ENCODE results near the gene MOGAT3.
A peak's percentile ranks its signal among the peaks of the same experiment; 100 is the strongest.

MOGAT3 gene

DNA sequence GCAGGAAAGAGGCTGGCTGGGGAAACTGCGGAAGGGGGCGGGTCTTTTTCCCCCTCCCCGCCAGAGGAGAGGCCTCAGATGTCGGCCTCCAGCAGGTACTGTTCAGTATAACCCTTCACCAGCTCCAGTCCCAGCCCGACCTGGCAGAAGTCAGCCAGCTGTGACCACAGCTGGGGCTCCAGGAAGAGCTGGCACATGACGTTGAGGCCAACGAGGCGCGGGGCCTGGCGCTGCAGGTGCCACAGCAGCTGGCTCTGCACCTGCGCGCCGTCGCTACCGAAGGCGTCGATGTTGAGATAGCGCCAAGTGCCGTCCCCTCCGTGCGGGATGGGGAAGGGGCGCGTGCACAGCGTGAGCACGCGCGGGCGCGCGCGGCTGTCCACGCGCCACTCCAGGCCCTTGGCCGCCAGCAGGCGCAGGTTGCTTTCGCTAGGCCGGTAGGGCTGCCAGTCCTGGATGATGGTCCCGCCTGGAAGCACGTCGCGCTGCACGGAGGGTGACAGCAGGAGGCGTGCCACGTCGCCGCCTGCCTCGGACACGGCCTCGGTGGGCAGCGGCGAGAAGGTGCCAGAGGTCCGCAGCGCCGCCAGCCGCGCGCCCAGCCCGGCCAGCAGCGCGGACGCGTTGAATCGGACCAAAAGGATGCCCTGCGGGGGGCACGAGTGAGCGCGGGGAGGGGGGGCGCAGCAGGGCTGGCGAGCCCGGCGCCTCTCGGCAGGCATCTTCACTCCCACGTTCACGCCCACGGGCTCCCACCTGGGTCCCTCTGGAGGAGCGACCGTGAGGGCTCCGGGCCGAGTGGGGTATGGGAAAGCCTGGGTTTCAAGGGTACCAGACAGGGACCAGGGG is 28.6 kb downstream of the MOGAT3 start:
- no peak for DNase-seq (ENCODE audit: low spot score)

DNA sequence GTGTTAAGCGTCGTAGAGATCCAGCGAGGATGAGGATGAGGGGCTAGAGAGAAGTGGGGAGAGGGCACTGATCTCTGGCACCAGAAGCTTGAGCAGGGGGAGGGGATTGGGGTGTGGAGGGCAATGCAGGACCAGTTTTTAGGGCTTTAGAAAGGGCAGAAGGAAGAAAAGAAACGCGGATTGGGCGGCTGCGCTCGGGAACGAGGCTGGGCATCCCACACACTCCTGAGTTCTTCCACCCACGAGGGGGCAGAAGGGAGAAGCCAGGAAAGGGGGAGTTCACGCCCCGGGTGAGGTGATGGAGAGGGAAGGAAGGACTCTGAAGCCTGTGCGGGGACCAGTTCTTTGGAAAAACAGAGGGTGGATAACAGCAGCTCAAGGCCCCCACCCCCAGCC is 29.4 kb downstream of the MOGAT3 start:
- DNase-seq (ENCODE audit: low spot score), result no peak

DNA sequence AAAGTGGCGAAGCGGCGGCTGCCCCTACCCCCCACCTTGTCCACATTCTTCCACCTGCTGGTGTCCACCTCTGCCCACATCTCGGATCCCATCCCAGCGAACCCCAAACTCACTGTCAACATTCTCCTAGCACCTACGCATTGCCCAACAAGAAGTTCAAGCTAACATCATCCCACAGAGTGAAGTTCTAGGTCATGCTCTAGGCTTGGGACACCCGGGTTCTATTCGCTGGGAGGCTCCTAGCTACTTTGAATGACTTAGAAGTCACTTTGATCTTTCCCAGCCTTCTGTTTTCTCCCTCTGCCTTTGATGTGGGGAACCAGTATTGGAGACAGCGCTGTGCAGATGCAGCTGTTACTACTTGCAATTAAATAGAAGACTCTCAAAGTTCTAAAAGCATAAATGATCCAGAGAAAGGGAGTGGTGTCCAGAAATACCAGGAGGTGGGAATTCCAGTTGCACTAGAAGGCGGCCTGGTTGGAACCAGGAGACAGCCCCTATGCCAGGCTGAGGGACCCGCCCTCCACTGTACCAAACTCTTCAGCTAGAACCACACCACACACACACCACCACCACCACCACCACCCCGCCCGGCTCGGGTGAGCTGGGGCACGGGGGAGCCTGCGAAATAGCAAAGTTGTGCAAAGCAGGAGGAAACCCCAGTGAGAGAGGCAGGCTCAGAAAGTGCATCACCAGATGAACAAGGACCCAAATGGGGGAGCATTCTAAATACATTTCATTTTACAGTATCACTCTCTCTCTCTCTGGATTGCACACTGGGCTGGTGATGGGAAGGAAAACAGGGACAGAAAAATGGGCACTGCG is 30.0 kb downstream of the MOGAT3 start:
- no peak for DNase-seq (ENCODE audit: low spot score)

DNA sequence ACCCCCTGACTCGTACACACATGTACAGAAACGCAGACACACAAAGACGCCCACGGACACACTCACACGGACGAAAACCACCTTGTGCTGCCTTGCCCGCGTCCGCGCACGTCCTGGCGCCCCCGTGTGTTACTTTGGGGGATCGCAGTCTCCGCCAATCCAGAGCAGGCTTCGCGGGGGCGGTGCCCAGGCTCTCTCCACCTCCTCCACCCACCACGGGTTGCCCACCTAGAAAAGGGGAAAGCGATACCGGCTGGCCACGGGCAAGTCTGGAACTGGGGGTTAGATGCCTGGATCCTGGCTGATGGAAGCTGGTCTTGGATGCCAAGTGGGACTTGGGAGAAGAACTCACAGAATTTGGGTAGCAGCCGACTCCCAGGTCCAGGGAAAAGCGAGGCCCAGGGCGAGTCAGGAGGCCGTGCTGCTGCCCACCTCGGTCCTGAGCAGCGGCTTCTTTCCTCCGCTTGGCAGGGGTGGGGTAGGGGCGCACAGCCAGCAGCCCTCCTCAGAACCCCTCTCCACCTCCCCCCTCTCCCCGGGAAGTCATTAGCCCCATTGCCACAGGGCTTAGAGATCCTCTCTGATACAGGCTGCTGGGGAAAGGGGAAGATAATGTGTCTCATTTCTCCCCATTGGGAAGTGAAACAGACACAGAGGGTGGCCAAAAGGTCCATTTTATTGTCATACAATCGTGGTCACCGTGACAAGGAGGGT is 30.8 kb downstream of the MOGAT3 start:
- DNase-seq (ENCODE audit: low spot score), result peak; percentile 81

DNA sequence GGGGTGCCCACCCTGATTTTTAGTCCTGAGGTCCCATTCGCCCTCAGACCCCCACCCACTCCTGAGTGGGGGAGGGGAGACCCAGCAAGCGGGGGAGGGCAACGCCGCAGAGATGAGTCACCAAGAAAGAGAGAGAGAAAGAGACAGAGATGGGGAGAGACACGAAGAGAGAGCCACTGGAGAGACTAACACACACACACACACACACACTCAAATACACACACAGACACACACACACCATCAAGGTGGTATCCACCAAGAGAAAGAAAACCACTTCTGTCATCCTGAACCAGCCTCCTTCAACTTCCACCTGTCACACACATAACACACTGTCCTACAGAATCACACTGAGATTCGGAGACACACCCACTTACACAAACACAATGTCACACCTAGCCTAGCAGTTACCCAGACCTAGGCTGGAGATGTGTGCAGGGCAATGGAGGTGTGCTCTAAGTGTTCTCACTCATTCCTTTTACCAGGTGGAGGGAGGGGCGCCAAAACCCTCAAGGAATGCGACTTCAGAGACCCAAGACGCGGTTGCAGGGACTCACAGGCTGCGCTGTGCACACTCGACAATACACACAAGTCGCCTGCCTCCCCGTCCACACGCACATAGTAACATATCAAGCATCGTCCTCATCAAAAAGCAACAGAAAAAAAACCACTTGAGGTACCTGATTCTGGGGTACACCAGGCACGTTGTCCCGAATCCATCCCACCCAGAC is 31.6 kb downstream of the MOGAT3 start:
- DNase-seq (ENCODE audit: low spot score), result no peak

DNA sequence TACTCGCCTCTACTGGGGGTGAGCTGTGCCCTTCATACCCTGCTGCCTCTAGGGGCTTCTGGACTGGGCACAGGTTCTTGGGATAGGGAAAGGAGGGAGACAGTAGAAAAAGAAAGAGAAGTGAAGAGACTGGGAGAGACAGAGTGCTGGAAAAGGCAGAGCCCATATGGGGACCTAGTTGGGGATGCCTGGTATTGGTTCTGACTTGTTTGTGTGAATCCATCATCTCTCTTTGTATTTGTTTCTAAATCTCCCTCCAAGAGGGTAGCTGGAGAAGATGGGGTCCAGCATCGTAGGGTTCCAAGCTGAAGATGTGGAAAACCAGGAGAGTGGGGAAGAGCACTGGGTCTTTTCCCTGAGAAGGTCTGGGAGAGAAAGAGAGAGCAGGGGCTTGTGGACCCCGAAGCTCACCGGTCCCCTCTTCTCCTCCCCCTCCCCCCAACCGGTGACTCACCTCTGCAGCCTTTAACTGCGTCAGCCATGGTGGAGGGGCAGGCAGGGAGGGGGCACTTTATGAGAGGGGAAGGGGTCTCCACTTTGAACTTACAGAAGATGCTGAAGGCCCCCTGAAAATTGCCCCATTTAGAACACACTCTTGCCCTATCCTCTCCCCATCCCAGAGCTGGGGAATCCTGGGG is 32.3 kb downstream of the MOGAT3 start:
- DNase-seq (ENCODE audit: low spot score), result no peak

DNA sequence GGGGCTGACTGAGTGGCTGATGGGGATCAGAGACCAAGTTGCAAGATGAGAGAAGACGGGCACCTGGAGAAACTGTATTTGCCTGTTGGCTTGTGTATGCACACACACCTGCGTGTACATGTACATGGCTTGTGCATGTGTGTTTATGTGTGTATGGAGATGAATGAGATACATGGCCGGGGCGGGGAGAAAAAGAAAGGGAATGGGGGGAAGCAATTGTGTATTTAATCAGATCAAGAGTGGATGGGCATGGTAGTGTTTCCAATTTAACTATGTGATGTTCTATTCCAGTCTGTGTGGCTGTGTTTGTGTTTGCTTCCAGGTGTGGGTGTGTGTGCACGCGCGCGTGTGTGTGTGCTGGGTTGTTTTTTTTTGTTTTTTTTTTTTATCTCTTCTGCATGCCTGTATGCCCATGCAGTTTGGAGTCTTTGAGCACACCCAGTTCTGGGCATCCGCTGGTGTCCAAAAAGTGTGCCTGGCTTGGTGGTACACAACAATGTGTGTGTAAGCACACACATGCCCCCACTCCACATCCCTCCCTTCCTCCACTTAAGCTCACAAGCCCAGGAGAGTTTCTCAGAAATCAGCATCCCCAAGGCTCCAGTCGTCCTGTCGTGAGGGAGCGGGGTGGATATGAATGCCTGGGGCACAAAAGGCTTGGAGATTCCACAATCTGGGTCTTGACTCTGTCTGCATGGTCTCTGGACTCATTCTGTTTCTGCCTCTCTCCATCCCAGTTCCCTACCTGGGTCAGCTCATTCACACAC is 33.0 kb downstream of the MOGAT3 start:
- DNase-seq (ENCODE audit: low spot score), result no peak

DNA sequence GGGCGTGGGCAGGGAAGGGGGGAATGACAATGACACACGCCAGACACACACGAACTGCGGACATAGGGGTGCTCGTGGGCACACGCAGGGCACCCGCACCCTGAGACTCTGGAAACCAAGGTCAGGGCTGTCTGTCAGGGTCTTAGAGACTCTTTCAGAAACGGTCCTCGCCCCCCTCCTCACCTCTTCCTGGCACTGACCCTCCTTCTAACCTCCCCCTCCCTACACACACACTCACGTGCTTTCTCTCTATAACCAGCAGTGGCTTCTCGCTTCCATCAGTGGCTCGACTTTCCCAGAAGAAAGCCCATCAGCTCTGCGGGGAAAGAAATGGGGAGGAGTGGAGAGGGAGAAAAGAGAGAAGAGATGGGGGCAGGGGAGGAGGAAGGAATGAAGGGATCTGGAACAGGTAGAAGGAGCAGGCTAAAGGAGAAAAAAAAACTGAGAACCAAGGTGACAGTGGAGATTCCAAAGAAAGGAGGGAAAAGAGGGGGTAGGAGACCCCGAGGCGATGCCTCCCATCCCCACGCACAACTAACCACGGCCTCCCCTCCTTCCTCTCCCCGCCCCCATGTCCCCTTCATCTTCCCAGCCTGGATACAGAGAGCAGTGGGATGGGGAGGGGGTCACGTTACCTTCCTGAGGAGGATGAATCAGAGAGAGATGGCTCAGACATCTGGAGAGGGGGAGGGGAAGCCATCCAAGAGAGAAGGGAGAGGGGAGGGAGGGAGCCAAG is 33.8 kb downstream of the MOGAT3 start:
- no peak for DNase-seq (ENCODE audit: low spot score)

DNA sequence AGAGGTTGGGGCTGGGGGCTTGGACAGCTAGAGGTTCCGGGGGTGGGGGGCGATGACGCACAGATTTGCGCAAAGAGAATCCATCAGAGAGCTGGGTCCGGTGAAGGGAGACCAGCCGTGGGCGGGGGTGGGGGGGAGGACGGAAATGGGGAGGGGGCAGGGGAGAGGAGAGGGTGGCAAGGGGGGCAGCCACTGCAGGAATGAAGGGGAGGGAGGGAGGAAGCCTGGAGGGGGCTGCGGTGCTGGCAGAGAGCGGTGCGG is 34.3 kb downstream of the MOGAT3 start:
- DNase-seq (ENCODE audit: low spot score), result no peak

DNA sequence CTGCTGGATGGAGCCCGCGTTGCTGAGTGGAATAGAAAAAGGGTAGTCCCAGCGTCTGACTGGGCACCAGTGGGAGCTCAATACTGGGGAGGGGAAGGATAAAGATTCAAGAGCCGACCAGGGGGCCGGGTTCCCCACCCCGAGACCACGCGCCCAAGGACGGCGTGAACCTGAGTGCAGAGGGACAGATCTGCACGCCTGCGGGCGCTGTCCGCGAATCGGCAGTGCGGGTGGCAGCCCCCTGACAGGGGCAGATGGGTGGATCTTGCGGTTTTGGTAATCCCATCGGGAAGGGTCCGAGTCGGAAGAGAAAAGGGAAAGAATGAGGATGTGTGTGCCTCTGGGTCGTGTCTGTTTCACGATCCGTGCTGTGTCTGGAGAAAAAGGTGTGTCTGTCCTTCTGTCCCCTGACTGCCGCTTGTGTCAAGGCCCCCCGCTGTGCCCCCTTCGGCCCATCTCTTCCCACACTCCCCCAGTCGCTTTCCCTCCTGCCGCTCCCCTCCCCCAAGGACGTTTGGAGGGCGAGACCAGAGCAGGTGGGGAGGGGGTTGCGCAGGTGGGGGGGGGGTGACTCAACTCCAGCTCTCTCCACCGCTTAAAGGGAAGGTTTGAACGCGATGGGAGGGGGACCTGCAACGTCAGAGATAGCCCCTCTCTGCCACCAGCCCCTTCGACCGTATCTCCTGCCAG is 34.7 kb downstream of the MOGAT3 start:
- DNase-seq (ENCODE audit: low spot score), result no peak

DNA sequence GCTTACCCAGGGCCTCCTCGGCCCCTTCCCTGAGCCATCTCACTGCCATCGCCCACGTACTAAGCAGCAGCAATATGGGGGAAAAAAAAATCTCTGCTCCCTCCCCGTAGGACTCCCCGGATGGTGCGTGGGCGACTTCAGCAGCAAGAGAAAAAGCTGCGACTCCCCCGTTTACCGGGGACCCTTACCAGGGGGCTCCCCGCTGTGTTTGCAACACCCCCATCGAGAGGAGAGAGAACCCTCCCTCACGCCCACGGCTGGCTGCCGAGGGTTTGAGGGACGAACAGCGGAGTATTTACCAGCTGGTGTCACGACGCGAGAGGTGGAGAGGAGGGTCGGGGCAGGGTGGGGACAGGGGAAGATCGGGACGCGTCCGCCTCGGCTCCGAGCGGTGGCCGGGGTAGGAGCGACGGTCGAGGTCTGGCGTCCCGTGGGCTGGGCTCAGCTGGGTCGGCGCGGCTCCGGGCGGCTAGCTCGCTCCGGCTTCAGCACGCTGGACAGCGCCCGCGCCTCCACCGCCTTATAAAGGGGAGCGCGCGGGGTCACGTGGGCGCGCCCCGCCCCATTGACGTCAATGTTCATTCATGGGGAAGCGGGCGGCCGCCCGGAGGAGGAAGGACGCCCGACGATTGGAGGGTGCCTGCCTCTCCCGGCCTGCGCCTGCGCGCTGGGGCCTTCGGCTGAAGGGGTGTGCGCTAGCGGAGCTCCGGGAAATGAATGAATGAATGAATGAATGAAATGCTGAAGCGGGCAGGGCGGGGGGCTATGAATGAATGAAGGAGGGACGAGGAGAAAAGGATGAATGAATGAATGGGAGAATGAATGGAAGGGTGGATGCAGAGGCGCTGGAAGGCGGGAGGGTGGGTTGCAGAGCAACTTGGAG is 35.5 kb downstream of the MOGAT3 start, which contains the start of gene VGF:
Gene VGF (minus strand): TSS at position 495 of the 883 bp plus-strand sequence. CDS start 726 bp downstream, outside the sequence.
- peak; percentile 97 for DNase-seq (ENCODE audit: low spot score)

DNA sequence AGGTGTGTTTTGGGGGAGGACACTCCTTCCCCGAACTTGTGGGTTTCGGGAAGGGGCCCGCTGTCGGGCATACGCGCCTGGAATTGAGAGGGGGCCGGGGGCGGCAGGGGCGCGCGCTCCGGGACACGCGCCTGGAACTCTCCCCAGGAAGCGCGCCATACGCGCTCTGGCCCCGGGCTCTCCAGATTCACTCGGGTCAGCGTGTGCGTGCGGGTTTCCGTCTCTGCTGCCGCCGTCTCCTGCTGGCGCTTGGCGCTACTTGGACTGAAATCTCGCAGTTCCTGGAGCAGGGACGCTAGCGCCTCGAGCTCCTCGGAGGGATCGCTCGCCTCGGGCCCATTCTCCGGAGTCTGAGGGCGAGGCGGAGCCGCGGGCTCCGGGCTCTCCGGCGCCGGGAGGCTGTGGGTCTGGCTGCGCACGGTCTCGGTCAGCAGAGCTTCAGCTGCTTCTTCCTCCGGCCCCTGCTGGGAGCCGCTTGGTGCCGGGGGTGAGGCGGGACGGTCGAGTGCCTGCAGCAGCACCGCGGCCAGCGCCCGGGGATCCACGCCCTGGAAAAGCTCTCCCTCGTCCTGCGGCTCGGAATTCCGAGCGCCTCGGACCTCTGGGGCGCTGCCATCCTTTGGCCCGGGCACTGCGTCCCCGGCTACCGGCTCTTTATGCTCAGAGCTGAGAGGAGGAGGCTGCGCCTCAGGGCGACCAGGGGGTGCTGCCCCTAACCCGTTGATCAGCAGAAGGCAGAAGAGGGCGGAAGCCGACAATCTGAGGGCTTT is 36.6 kb downstream of the MOGAT3 start:
- peak; percentile 71 for DNase-seq (ENCODE audit: low spot score)

DNA sequence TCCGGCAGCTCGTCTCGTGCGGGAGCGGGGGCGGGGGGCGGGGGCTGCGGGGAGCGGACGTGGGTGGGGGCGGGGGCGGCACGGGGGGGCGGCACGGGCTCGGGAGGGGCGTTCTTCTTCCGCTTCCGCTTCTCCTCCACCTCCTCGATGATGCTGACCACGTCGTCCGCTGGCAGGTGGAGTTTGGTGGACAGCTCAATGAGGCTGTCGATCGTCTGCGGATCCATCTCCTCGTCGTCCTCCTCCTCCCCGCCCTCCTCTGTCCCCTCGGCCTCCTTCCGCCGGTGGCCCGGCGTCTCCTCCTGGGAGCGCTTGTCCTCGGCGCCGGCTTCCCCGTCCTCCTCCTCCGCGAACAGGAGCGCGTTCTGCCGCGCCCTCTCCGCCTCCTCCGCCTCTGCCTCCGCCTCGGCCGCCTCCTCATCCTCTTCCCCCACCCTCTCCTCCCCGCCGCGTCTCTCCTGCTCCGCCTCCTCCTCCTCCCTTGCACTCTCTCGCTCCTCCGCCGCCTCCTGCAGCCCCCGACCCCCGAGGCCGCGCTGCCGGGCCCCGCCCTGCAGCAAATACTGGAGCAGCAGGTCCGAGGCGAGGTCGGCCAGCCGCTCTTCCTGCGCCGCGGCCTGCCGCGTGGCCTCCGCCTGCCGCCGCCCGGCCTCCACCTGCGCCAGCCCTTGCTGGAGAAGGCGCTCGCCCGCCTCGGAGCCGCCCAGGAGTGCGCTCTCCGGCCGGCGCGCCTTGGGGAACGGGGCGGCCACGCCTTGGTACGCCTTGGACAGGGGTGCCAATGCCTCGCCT is 37.4 kb downstream of the MOGAT3 start:
- DNase-seq (ENCODE audit: low spot score), result no peak

DNA sequence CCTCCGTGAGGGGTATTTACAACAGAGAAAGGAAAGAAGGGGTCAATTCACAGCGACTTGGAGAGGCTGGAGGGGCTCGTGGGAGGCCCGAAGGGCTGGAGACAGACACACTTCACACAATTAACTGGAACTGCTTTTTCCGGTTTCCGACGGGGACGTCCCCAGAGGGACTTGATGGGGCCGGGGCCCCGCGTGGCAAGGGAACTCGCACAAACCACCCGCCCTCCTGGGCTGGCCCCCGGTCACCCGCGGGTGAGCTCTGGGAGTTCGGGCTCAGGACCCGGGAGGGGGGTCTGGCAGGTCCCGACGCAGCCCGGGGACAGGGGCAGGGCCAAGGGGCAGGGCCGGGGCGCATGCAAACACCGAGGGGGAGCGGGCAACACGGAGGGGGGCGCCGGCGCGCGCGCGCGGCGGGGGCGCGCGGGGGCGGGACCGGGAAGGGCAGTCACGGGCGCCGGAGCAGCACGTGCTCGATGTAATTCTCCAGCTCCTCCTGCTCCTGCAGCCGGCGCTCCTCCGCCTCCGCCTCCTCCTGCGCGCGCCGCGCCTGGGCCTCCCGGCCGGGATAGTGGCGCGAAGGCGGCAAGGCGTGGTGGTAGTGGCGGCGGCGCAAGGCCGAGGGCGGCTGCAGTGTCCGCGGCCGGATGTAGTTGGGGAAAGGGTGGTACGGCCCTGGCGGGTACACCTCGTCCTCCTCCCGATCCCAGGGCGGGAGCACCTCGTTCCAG is 38.1 kb downstream of the MOGAT3 start:
- peak; percentile 69 for DNase-seq (ENCODE audit: low spot score)

DNA sequence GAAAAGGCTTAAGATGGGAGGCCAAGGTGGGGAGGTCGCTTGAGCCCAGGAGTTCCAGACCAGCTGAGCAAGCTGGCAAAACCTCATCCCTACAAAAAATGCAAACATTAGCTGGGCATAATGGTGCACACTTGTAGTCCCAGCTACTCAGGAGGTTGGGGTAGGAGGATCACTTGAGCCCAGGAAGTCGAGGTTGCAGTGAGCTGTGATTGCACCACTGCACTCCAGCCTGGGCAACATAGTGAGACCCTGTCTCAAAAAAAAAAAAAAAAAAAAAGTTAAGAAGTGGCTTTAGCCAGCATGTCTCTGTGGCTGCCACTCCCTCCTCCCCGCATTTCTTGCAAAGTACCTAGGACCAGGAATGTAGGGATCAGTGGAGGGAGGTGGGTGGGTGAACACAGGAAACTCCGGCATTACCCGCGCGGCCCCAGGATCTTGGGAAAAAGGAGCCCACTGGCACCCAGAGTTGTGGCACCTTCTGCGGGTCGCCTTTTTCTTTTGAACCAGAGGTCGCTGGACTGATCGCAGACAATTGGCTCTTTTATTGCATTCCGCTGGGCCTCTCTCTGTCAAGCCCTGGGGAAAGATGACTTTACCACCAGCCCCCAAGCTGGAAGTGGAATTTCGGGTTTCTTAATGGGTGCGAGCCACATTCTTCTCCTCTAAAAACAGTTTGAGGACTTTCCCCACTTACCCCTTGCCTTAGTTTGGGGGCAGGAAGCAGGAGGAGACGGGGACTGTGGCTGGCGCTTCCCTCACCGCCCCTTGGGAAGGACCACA is 39.0 kb downstream of the MOGAT3 start:
- DNase-seq (ENCODE audit: low spot score), result no peak

Data from AG20443 (cell line).